Measurements from ENCODE around the gene PPP2R5A.
"Not testable (repeated sequence)": the region's sequence is repeated elsewhere in the genome, so short reads cannot be mapped to it uniquely, and the experiment has no call there.

The PPP2R5A gene

DNA sequence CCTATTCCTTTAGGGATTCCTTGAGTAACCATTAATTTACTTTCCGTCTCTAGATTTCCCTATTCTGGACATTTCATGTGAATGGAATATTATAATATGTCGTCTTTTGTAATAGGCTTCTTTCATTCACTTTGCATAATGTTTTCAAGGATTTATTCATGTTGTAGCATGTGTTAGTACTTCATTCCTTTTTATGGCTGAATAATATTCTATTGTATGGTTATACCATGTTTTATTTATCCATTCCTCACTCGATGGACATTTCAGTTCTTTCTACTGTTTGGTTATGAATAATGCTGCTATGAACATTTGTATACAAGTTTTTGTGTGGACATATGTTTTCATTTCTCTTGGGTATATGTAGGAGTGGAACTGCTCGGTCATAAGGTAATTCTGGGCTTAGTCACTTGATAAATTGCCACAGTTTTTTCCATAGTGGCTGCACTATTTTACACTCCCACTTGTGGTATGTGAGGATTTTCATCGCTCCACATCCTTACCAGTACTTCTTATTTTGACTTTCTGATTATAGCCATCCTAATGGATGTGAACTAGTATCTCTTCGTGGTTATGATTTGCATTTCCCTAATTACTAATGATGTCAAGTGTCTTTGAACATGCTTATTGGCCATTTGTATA lies 17.7 kb downstream of the PPP2R5A start:
- FAIRE-seq: no peak

DNA sequence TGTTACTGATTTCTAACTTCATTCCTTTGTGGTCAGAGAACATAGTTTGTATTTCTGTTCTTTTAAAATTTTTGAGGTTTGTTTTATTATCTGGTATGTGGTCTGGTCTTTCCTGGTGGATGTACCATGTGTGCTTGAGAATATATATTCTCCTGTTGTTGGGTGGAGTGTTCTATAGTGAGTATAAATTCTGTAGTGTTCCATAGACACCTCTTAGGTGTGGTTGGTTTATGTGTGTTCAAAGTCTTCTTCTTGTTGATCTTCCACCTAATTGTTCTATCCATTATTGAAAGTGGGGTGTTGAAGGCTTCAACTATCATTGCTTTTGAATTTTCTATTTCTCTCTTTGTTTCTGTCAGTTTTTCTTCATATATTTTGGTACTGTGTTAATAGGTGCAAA lies 20.1 kb downstream of the PPP2R5A start:
- no peak for FAIRE-seq

DNA sequence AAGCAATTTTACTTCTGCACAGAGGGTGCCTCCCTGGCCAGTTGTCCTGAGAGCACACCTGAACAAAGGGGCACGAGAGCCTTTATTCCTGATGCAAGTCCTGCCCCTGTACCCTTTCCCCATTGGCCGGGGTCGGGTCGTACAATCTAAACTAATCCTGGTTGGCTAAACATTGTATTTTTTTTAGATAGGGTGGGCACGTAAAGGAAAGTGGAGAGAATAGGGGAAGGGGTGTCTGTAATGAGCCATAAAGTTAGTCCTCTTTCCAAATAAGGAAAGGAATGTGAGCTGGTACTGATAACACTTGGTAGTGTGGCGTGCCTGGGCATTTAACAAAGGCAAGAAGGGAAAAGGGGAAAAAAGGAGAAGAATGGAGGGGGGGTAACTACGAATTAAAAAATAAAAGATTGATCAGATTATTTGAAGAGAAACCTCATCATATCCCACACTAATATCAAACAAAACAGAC lies 20.8 kb downstream of the PPP2R5A start:
- not testable (repeated sequence) for FAIRE-seq

DNA sequence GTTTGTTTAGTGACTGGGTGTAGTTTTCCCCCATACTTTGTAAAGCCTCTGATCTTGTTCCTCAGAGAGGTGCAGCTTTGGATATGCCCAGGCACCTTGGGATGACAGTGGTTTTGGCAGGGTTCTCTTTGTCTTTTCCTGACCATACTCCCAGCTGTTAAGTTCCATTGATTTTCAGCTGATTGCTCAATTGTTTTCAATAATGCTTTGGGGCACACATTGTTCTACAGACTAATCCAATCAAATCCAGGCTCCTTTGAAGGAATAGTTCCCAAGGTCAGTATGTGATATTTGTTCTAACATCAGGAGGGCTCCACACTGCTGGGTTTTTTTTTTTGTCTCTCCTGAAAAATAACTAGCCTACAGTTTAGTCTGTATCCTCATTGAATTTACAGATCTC lies 24.8 kb downstream of the PPP2R5A start:
- FAIRE-seq: no peak

DNA sequence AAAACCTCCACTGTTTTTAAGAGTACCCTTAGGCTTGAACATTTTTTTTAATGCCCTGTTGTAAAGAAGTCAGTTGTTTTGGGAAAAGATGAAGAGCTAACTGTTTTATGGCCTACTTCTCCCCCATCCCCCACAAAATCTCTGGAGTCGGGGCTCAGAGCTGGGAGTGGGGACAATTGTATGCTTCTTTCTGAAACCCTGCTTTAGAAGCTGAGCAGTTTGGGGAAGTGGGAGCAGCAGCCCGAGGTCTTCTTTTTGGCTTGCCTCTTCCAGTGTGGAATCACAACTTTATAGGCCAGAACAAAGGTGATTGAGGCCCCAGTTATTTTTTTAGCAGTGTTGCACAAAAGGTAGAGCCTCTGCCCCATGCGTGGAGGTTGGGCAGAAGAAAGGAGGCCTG lies 25.2 kb downstream of the PPP2R5A start:
- FAIRE-seq: no peak

DNA sequence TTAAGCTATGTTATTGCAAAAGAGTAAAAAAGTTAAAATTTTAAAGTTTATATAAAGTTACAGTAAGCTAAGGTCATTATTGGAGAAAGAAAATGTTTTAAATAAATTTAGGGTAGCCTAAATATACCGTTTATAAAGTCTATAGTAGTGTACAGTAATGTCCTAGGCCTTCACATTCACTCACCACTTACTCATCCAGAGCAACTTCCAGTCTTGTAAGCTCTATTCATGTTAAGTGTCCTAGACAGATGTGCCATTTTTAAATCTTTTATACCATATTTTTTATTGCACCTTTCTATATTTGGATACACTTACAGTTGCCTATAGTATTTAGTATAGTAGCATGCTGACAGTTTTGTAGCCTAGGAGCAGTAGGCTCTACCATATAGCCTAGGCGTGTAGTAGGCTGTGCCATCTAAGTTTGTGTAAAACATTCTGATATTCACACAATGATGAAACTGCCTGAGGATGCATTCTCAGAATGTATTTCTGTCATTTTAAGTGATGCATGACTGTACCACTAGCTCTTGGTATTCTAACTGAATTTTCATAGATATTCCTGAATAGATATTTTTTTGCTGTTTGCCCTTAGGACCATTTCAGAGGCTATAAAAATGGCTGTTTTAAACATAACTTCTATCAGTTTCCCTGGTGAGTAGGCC lies 26.8 kb downstream of the PPP2R5A start:
- no peak for FAIRE-seq

DNA sequence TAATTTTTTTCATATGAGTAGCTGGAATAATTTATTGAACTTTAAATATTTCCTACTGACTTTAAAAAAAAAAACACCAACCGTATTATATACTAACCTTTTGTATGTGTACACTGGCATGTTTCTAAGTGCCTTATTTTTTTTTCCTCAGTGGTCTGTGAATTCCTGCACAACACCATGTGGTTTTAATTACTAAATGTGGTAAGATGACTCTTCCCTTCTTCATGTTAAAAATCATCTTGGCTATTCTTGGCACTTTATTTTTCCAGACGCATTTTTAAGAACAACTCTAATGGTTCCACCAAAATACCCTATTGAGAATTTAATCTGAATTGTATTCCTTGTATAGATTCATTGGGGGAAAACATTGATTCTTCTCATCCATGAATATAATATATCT lies 28.4 kb downstream of the PPP2R5A start:
- FAIRE-seq: no peak

DNA sequence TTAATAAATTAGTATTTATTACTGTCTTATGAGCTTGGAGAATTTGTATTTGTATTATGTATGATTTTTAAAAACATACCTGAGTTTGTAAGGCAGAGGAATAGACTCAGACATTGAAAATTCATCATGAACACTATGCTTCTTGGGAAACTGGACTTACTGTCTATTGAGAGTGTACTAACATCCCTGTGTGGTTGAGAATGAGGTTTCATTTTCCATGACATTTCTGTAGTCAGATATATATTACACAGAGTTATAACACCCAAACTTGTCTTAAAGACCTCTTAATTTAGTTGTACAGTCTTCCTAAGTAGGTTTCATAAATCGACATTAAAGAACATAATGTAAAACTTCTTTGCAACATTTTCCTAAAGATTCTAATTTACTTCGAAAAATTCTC lies 30.0 kb downstream of the PPP2R5A start:
- peak; percentile 51 for FAIRE-seq

DNA sequence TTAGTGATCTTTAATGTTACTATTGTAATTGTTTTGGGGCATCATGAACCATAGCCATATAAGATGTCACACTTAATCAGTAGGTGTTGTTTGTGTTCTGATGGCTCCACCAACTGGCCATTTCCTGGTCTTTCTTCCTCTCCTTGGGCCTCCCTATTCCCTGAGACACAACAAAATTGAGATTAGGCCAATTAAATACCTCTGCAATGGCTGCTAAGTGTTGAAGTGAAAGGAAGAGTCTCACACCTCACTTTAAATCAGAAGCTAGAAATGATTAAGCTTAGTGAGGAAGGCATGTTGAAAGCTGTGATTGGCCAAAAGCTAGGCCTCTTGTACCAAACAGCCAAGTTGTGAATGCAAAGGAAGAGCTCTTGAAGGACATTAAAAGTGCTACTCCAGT lies 30.7 kb downstream of the PPP2R5A start:
- FAIRE-seq: no peak

DNA sequence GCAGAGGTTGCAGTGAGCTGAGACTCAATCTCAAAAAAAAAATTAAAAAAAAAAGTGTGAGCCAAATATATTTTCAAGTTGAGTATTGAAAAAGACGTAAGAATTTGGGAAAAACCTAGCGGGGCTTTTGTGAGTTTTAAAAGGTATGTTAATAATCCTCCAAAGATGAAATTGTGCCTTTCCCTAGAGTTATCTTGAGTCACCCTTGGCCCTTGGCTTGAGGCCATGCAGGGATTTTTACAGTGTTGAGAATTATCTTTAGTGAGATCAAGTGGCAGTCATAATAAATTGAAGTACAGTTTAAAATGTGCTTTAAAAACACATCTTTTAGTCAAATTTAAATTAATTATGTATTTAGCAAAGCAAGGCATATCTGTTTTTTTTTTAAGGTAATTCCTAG lies 32.7 kb downstream of the PPP2R5A start:
- no peak for FAIRE-seq

DNA sequence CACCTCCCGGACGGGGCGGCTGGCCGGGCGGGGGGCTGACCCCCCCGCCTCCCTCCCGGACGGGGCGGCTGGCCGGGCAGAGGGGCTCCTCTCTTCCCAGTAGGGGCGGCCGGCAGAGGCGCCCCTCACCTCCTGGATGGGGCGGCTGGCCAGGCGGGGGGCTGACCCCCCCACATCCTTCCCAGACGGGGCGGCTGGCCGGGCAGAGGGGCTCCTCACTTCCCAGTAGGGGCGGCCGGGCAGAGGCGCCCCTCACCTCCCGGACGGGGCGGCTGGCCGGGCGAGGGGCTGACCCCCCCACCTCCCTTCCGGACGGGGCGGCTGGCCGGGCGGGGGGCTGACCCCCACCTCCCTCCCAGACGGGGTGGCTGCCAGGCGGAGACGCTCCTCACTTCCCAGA lies 35.8 kb downstream of the PPP2R5A start:
- not testable (repeated sequence) for FAIRE-seq

DNA sequence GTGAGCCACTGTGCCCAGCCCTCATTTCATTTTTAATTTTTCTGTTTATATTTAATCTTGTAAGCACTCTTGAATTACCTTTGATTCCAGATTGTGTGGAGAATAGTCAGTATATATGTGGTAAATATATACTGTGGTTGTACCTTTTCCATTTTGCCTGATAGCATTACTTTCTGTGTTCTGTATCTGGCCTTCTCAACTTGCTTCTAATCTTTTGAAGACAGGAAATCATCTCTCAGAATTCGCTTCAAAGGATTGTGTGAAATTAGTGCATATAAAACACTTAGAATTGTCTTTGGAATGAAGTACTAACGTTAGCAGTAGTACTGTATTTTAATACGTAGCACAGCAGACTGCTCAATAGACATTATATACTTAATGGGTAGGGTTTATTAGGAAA lies 37.9 kb downstream of the PPP2R5A start:
- FAIRE-seq: no peak

DNA sequence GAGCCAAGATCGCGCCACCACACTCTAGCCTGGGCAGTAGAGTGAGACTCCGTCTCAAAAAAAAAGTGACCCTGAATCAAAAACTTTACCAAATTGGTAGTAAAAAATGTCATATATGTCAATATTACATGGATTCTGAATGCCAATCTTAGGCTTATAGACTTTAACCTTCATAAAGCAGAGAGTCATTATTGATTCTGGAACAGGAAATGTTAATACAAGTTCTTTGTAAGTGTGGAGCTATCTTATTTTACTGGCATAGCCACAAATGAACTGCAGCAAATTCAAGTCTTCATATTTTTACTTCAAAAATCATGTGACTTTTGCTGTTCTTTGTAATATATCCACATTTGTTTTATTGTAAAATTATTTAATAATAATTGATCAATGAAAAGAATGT lies 41.3 kb downstream of the PPP2R5A start:
- no peak for FAIRE-seq

DNA sequence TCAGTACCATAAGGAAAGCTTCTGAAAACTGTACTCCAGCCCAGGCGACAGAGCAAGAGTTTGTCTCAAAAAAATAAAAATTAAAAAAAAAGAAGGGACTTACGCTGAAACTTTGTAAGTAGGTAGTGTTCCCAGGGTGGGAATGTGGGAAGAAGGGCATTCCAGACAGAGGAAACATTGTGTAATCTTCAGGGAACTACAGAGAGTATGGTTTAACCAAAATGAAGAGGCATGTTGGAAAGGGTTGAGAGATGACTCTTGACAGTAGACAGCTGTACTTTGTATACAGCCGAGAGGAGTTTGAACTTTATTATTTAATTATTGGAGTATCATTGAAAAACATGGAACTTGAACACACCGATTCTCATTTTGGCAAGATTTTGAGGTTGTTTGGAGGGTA lies 43.0 kb downstream of the PPP2R5A start:
- FAIRE-seq: no peak

DNA sequence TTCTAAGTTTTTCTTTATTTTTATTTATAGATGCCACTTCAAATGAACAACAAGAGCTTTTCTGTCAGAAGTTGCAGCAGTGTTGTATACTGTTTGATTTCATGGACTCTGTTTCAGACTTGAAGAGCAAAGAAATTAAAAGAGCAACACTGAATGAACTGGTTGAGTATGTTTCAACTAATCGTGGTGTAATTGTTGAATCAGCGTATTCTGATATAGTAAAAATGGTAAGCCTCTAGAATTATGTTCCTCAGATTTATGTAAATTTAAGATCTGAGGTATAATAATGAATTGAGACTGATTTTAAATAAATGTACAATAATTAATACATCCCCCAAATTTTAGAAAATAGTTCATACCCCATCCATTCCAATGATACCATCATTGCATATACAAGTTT lies 43.9 kb downstream of the PPP2R5A start:
- no peak for FAIRE-seq

DNA sequence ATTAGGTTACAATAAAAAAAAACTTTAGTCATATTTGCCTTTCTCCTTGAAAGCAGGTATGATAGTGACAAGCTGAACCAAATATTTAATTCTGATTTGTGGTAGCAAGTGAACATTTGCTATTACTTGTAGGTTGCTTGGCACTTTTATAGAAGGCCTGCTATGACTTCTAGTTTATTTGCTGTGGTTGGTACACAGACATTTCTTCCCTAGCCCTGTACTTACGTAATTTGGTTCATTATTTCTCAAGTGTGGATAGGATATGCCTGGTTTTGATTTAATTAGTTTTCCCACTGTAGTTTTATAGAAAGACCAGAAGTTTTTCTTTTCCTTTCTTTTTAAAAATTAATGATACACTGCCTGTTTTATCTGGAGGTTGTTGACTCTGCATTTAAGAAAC lies 55.9 kb downstream of the PPP2R5A start:
- no peak for FAIRE-seq

DNA sequence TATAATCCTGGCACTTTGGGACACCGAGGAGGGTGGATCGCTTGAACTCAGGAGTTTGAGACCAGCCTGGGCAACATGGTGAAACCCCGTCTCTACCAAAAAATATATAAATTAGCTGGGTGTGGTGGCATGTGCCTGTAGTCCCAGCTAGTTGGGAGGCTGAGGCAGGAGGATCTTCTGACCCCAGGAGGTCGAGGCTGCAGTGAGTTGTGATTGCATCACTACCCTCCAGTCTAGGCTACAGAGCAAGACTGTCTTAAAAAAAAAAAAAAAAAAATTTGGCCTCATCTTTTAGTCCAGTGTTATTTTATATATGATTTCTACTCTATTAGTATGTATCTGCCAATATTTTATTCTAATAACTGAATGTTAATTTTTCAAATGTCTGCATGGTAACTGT lies 59.7 kb downstream of the PPP2R5A start:
- no peak for FAIRE-seq

DNA sequence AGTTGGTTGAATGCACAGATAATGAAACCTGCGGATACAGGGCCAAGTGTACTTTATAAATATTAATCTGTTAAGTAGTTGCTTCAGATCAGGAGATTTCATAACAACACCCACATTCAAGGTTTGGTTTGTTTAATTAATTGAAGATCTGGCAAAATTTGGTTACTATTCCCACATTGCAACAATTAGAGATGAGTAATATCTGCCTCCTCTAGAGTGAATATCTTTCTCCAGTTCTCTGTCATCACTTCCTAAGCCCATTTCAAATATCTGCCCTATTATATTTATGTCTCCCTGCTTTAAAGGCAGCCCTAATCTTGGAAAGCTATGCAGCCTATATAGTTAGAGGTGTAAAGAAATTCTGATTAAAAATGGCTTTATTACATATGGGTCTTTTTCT lies 61.4 kb downstream of the PPP2R5A start:
- FAIRE-seq: no peak

DNA sequence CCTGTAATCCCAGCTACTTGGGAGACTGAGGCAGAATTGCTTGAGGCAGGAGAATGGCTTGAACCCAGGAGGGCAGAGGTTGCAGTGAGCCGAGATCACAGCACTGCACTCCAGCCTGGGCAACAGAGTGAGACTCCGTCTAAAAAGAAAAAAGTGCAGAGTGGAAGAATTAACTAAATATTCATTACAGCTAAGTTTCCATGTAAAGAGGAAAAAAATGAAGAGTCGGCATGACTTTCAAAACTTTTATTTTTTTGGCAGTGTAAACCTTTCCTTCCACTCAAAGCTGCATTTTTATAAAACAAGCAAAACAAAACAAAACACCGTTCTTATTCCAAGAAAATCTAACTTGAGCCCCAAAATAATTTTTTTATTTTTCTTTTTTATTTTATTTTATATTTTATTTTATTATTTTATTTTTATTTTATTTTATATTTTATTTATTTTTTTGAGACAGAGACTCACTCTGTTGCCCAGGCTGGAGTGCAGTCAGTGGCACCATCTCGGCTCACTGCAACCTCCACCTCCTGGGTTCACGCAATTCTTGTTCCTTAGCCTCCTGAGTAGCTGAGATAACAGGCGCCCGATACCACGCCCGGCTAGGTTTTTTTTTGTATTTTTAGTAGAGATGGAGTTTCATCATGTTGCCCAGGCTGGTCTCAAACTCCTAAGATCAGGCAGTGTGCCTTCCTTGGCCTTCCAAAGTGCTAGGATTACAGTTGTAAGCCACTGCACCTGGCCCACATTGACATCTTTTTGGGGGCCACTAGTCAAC lies 66.6 kb downstream of the PPP2R5A start:
- FAIRE-seq: no peak

DNA sequence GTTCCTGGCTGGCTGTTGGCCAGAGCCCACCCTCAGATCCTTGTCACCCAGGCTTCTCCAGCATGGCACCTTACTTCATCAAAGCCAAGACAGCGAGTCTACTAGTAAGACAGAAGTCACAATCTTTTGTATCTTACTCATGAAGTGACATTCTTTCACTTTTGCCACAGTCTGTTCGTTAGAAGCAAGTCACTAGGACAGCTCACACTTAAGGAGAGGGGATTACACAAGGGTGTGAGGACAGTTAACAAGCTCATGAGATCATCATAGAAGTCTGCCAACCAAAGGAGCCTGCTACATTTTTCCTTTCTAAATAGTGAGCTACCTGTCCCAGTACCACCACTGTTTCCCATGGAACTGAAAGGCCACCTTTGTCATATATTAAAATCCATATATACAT lies 68.0 kb downstream of the PPP2R5A start:
- no peak for FAIRE-seq

DNA sequence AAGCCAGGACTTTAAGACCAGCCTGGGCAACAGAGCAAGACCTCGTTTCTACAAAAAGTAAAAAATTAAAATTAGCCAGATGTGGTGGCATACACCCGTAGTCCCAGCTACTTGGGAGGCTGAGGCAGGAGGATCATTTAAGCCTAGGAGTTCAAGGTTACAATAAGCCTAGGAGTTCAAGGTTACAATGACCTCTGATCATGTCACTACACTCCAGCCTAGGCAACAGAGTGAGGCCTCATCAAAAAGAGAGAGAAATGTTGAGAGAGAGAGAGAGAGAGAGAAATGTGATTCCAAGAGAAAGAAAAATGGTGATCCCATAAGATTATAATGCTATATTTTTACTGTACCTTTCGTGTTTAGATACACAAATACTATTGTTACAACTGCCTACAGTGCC lies 69.3 kb downstream of the PPP2R5A start:
- no peak for FAIRE-seq

DNA sequence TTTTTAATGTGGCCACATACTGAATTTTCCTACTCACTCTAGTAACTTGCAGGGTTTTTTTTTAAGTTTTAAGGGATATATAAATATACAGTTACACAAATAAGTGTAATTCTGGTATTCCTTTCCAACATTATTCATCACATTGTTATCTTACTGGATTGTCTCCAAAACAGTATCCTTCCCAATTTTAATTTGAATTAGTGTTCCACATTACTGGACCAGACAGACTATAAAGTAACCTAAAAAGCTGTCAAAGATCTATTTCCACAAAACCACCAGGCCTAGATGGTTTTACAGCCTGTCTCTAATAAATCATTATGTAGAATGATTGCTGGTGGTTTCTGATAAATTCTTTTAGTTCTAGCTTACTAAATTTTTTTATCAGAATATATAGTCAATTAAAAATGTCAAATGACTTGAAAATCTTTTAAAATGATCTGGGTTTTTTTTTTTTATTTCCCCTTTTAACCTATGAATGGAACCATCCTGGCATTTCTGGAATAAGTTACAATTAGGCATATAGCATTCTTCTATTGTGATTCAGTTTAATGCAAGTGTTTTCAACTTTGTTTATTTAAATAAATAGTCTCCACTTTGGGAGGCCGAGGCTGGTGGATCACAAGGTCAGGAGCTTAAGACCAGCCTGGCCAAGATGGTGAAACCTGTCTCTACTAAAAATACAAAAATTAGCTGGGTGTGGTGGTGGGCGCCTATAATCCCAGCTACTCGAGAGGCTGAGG lies 70.2 kb downstream of the PPP2R5A start:
- no peak for FAIRE-seq

DNA sequence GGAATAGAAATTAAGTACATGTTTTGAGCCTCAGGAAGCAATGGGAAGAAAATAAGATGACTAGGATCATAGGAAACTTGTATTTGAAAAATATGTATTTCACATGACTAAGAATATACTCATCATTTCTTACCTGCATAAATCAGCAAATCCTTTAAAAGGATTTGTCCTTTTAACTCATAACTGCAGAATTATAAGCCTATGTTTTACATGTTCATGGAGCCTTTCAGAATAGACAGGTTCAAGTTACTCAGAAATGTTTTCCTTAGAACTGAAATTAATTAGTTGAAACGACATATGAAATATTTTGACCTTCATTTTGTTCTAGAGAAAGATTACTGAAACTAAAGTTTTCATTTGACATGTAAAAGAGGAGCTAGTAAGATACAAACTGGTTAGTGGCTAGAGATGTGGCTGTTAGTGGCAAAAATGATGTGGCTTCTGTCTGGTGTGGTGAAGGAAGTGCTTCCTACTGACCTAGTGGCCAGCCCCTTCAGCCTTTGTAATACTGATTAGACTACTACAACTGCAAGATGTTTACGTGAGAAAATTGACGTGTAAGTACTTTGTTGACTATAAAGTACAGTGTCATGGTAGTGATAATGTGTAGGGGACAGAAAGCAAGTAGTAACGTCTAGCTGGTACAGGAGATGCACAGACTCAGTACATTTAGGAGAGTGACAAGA lies 74.7 kb downstream of the PPP2R5A start:
- FAIRE-seq: no peak
